Testis (tissue), 2 donors: ENCODE data around the gene GALNT17.

ENCODE experiments used
- CTCF ChIP-seq, 3 experiments: fragments of 450-650 bp in 2 of 3; fragments of 200-600 bp in 1 of 3; sonication (generic) in 1 of 3; IDR thresholded peaks; one replicate each; pipeline ENCODE4 v1.5.1; 2016 to 2019; ENCODE audit warnings: antibody characterized with exemption in 3 of 3, mild to moderate bottlenecking in 2 of 3, moderate library complexity in 1 of 3
- POLR2A ChIP-seq: fragments of 450-650 bp; IDR thresholded peaks from one replicate; pipeline ENCODE4 v1.6.1; 2017; ENCODE audit warnings: antibody characterized with exemption, mild to moderate bottlenecking, moderate library complexity

- TF ChIP-seq CTCF (IDR thresholded peaks at IDR 0.05) (no peak), POLR2A (no peak)
These were observed 311.2 kb downstream of the GALNT17 start for GRCh38 chr7:71443191-71443530.
